GM19025 (cell line): ENCODE results near the gene TJP2.

ENCODE experiments used
- ATAC-seq: cut with Tn5 transposase; IDR thresholded peaks from one replicate; pipeline ENCODE4 v1.9.1; 2021; ENCODE audit warnings: mild to moderate bottlenecking, low read depth, moderate library complexity; ENCODE audit not compliant: unreplicated experiment

The TJP2 gene

GRCh38 chr9:69173891-69174615, at the start of gene TJP2:
TSS of gene TJP2 (plus strand) at chr9:69174277. CDS start at chr9:69174373, 96 bp downstream.
- ATAC-seq, result peak; percentile 55

GRCh38 chr9:69130456-69131441, 43.3 kb upstream of the TJP2 start:
- no peak for ATAC-seq

- ATAC-seq, result no peak
Measured at GRCh38 chr9:69131682-69132081, 42.4 kb upstream of the TJP2 start.

- no peak for ATAC-seq
Measured at GRCh38 chr9:69132361-69132760, 41.7 kb upstream of the TJP2 start.

- no peak for ATAC-seq
Measured at GRCh38 chr9:69134412-69134811, 39.7 kb upstream of the TJP2 start.

GRCh38 chr9:69136185-69136584, 37.9 kb upstream of the TJP2 start:
- ATAC-seq, result no peak

- no peak for ATAC-seq
Measured at GRCh38 chr9:69136779-69137178, 37.3 kb upstream of the TJP2 start.

GRCh38 chr9:69137311-69137710, 36.8 kb upstream of the TJP2 start:
- no peak for ATAC-seq

- ATAC-seq, result no peak
Measured at GRCh38 chr9:69139596-69139995, 34.5 kb upstream of the TJP2 start.

GRCh38 chr9:69140123-69140735, 33.8 kb upstream of the TJP2 start:
- no peak for ATAC-seq

- no peak for ATAC-seq
Measured at GRCh38 chr9:69141851-69142250, 32.2 kb upstream of the TJP2 start.

GRCh38 chr9:69143291-69143690, 30.8 kb upstream of the TJP2 start:
- ATAC-seq, result no peak

GRCh38 chr9:69145144-69145715, 28.8 kb upstream of the TJP2 start:
- no peak for ATAC-seq

- no peak for ATAC-seq
Measured at GRCh38 chr9:69147041-69147834, 26.8 kb upstream of the TJP2 start.

- no peak for ATAC-seq
Measured at GRCh38 chr9:69149321-69149807, 24.7 kb upstream of the TJP2 start.

- ATAC-seq, result no peak
Measured at GRCh38 chr9:69151506-69151905, 22.6 kb upstream of the TJP2 start.

- no peak for ATAC-seq
Measured at GRCh38 chr9:69153707-69154521, 20.2 kb upstream of the TJP2 start.

- peak; percentile 99 for ATAC-seq
Measured at GRCh38 chr9:69155341-69156030, 18.6 kb upstream of the TJP2 start.
